ENCODE measurements around the gene PBX1.
A peak's percentile ranks its signal among the peaks of the same experiment; 100 is the strongest.

PBX1 gene

GRCh38 chr1:164703960-164704411 is 145.0 kb downstream of the PBX1 start:
- no peak for DNase-seq

- no peak for DNase-seq
These were observed 146.0 kb downstream of the PBX1 start for GRCh38 chr1:164704954-164705353.

- DNase-seq: no peak
These were observed 147.6 kb downstream of the PBX1 start for GRCh38 chr1:164706606-164706987.

- no peak for DNase-seq
These were observed 148.9 kb downstream of the PBX1 start for GRCh38 chr1:164707868-164708331.

DNA sequence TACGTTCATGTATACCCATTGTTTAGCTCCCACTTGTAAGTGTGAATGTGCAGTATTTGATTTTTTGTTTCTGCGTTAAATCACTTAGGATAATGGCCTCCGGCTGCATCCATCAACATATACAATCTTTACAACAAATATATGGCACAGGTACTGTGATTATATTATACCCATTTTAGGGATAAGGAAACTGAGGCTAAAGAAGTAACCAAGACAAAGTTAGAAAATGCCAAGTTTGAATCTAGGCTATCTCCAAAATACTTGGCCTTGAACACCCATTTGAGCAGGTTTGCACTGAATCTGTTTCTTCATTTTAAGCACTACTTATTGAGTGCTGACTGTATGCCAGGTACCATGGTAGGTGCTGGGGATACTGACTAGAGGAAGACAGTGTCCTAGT is 149.6 kb downstream of the PBX1 start:
- no peak for DNase-seq

GRCh38 chr1:164709126-164709525 is 150.1 kb downstream of the PBX1 start:
- DNase-seq: no peak

DNA sequence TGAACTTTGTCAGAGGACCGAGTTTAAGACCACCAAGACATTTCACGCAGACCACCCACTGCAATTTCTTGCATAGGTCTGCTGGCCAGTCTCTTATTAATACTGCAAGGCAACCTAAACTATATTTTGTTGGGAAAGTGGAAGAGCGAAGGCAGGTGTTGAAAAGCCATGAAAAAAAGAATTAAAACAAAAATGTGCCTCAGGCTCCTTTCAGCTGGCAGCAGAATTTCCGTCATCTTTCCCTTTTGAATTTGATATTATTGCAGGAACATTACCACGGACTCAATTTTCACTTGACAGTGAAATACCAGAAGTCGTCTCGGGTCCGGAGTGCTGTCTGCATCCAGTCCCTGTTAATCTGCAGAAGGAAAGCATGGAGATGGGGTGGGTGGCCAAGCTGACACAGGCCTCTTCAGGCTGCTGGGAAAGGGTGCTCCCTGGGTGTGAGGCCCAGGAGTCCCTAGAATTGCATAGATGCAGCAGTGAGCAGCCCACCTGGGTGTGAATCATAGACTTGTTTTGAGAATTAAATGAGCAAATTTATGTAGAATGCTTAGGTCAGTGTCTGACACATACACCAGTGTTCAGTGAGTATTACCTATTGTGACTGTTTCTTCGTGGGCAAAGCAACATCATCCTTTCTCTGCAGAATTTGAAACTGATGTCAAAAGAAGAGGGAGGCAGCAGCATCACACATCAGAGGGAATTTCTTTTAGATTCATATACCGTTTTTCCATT is 150.7 kb downstream of the PBX1 start:
- DNase-seq: no peak

GRCh38 chr1:164712131-164713036 is 153.4 kb downstream of the PBX1 start:
- DNase-seq: no peak

DNA sequence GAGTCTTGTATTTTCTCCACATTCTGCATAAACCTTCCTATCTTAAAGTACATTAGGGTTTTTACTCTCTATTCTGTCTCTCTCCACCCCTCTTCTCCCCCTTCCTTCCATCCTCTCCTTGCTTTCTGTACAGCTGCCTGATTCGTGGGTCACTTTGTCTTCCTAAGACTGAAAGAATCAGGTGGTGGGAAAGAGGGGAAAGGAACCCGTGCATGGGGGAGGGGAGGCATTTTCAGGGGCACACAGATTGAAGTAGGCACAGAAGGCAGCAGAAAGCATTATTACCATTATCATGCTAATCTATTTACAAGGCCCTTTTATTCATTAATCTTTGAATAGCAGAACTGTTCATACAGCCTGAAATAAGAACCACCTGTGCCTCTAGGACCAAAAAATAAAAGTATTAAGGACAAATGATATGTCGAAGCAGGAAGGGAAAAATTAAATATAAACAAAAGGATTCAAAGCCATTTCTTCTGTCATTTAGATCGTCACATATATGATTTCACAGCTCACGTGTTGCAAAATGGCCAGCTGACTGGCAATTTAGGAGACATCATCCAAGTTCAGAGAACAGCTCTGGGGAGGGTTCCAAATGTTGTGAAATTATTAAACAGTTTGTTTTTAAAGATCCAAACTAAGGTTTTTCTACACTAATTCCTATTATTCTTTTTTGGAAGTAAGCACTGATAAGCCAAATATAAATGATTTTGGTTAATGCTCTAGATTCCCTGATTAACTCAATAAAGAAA is 154.6 kb downstream of the PBX1 start:
- DNase-seq: no peak

- peak; percentile 73 for DNase-seq
These were observed 158.2 kb downstream of the PBX1 start for GRCh38 chr1:164716992-164717703.

DNA sequence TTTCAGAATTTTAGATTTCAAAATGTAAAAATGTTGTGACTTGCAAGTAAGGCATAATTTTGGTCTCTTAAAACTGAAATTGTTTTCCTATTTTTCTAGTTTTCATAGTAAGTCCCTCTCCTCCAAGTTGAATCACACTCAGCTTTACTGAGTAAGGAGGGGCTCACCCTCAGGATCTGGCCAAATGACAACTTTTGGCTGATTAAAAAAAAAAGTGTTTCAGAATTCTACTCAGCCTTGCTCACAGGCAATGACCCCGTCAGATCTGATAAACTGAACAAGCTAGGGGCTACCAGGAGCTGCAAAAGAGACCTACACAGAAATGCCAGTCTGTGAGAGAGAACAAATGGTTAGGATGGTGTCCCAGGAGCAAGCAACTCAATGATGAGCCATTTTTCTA is 159.8 kb downstream of the PBX1 start:
- DNase-seq: no peak

GRCh38 chr1:164719676-164720439 is 160.9 kb downstream of the PBX1 start:
- DNase-seq: peak; percentile 33

DNA sequence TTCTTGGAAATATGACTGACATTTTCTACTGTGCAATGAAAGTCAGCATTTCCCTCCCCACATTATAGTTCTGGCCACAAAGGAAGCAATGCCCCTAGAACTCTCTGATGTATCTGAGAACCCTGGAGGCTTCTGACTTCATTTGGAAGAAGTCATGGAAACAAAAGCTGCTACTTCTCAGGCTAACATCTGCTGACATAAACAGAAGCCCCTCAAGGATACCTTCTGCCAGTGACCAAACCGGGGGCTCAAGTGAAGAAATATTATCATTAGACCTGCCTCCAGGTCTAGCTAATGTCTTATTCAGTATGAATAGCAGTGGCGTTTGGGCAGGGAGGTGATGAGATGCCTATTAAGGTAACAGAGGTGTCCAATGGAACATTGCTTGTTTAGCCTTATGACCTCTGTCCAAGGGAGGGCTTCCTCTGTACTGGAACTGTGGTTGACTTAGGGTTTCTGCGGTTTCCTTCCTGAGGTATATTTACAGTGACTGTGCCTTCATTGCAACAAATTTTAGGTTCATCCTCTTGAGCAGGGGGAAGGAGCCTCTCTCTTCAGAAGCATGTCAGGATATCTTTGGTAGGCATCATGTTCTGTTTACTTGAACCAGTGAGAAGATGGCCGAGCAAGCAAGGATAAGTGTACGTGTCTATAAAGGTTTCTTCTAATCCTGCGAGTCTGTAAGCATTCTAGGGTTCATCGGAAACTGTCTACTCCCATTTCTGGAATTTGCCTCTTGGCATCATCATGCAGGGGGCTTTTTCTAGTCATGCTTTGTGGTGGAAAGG is 161.7 kb downstream of the PBX1 start:
- no peak for DNase-seq

DNA sequence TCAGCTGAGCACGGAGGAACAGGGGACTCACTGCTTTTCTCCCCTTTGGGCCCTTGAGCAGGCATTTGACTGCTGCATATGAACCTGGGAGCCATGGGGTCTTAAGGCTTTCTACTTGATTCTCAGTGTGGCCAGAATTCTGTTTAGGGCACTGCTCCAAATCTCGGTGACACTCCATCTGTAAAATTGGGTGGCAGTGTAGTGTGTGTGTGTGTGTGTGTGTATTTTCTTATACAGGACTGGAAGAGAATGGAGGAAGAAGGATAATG is 162.2 kb downstream of the PBX1 start:
- DNase-seq: no peak

GRCh38 chr1:164723296-164723798 is 164.4 kb downstream of the PBX1 start:
- no peak for DNase-seq

GRCh38 chr1:164725401-164725800 is 166.4 kb downstream of the PBX1 start:
- no peak for DNase-seq

GRCh38 chr1:164726235-164726634 is 167.3 kb downstream of the PBX1 start:
- DNase-seq: no peak

DNA sequence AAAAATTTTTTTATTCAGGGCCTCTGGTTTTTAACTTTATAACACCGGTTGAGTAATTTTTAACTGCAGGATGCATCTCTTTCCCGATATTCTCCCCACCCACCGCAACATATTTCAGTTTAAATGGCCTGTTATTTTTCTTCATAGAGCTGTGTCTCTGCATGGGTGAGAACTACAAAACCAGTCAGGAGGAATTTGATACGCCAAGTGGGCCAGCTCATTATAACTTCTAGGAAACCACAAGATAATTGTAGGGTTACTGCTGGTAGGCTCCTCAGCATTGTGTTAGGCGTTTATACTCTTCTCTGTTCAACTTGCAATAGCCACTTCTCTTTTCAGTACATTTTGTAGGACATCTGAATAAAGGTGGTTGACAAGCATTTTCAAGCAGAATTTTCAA is 169.7 kb downstream of the PBX1 start:
- DNase-seq: no peak

- no peak for DNase-seq
These were observed 172.3 kb downstream of the PBX1 start for GRCh38 chr1:164731161-164731876.

GRCh38 chr1:164733070-164733469 is 174.1 kb downstream of the PBX1 start:
- no peak for DNase-seq
